Measurements from ENCODE around the gene TRAM2. TPM values are rescaled to one million over a fixed set of nuclear protein-coding genes. Genes with fewer than 3 reads are reported as not detected.

The TRAM2 gene
- total RNA-seq, 1 experiment from 2014 or later: 21.3 TPM

GRCh38 chr6:52597738-52598122 is 20.9 kb upstream of the TRAM2 start (continued):
- TF ChIP-seq POLR2AphosphoS5 (IDR thresholded peaks at IDR 0.05; ENCODE audit: low read depth, low read length) (no peak), POLR2A (IDR thresholded peaks at IDR 0.05; ENCODE audit: borderline replicate concordance, extremely low read depth, insufficient read depth, insufficient read length) (no peak), MAX (IDR thresholded peaks at IDR 0.05) (no peak), CEBPB (IDR thresholded peaks at IDR 0.05; ENCODE audit: low read depth) (no peak), SP1 (IDR thresholded peaks at IDR 0.05; ENCODE audit: low read depth) (no peak)

- TF ChIP-seq ZNF274 (IDR thresholded peaks at IDR 0.05; ENCODE audit: low read depth, low read length): no peak
- no peak for TF ChIP-seq POLR2AphosphoS5 (IDR thresholded peaks at IDR 0.05; ENCODE audit: low read depth, low read length)
- TF ChIP-seq EZH2phosphoT487 (IDR thresholded peaks at IDR 0.05; ENCODE audit: borderline replicate concordance): no peak
- TF ChIP-seq CBX3 (IDR thresholded peaks at IDR 0.05; ENCODE audit: low read depth): no peak
- TF ChIP-seq REST (IDR thresholded peaks at IDR 0.05; ENCODE audit: low read depth): no peak
- TF ChIP-seq ZBTB33 (IDR thresholded peaks at IDR 0.05; ENCODE audit: extremely low read depth, insufficient replicate concordance, low read length): no peak
- no peak for TF ChIP-seq ZFX (IDR thresholded peaks at IDR 0.05)
- TF ChIP-seq CTCF (IDR thresholded peaks at IDR 0.05 in 2 of 3, conservative IDR thresholded peaks at IDR 0.05 in 1 of 3; ENCODE audit: borderline replicate concordance in 1 of 3, insufficient read depth in 1 of 3, low read depth in 2 of 3, low read length in 2 of 3): no peak
- no peak for TF ChIP-seq POLR2A (IDR thresholded peaks at IDR 0.05; ENCODE audit: borderline replicate concordance, extremely low read depth, insufficient read depth, insufficient read length)
- no peak for TF ChIP-seq TCF7L2 (IDR thresholded peaks at IDR 0.05; ENCODE audit: borderline replicate concordance, extremely low read depth, insufficient read depth, insufficient read length)
- TF ChIP-seq ELF1 (IDR thresholded peaks at IDR 0.05; ENCODE audit: borderline replicate concordance, low read depth): no peak
- no peak for TF ChIP-seq SP1 (IDR thresholded peaks at IDR 0.05; ENCODE audit: low read depth)
- no peak for TF ChIP-seq YY1 (IDR thresholded peaks at IDR 0.05; ENCODE audit: extremely low read depth, insufficient replicate concordance, low read depth, low read length)
- H3K27ac ChIP-seq (ENCODE audit: low read depth, low read length): no peak overlapping the region
- H4K20me1 ChIP-seq (ENCODE audit: insufficient read depth): no peaks in the 10 kb centered on the region
- H3K9ac ChIP-seq (ENCODE audit: low read length): no peak overlapping the region
- no peak for ATAC-seq
- ChIA-PET CTCF (interaction anchor here (1.0 to 2.1 kb wide), 2 partner anchors 10 to 189 kb away, joined by 3 to 6 read pairs; no protein-coding TSS in a partner anchor), POLR2A (interaction anchor here (1.2 kb wide), 1 partner anchor 92 kb away, joined by 3 read pairs; no protein-coding TSS in a partner anchor), RAD21 (ENCODE audit: low non-redundant PET in 1 of 2, low total read pairs in 2 of 2, uncharacterized antibody in 2 of 2, unreplicated experiment in 2 of 2) (no interaction called here)
- H3K4me3 ChIP-seq (replicated peaks in 1 of 2; ENCODE audit: low read depth in 1 of 2, low read length in 2 of 2): no peak overlapping the region
- no peak overlapping the region for H2AFZ ChIP-seq (ENCODE audit: low read depth, low read length, poor library complexity, severe bottlenecking)
- BruUV-seq (replicated peaks): no TSS peak
- H3K4me1 ChIP-seq (ENCODE audit: control insufficient read depth in 1 of 2, insufficient read depth in 2 of 2, low read length in 2 of 2): peaks cover 0 to 19% of the 10 kb centered on the region in 2 experiments; a peak in 2 of 4 replicates
- H3K27me3 ChIP-seq (ENCODE audit: insufficient read depth, low read length): no peaks in the 10 kb centered on the region
- no peaks in the 10 kb centered on the region for H3K79me2 ChIP-seq (ENCODE audit: insufficient read depth, low read length)
- H3K36me3 ChIP-seq (ENCODE audit: control insufficient read depth in 1 of 2, insufficient read depth in 2 of 2, low read length in 2 of 2): no peaks in the 10 kb centered on the region
- intact Hi-C loops (cut with micrococcal nuclease): loop anchor here (5.0 to 10.0 kb wide), 2 partner anchors 56 to 312 kb away; partner anchors contain the start of gene MCM3
- H3K9me3 ChIP-seq (ENCODE audit: control insufficient read depth in 1 of 2, insufficient read depth in 1 of 2, low read depth in 1 of 2, low read length in 2 of 2): no peaks in the 10 kb centered on the region
- no peaks in the 10 kb centered on the region for H3K9me2 ChIP-seq (ENCODE audit: insufficient read depth)
- no peak overlapping the region for H3K4me2 ChIP-seq (ENCODE audit: low read length)
- no peak for DNase-seq (ENCODE audit: low read depth, low spot score)
These were observed 19.6 kb upstream of the TRAM2 start for GRCh38 chr6:52596371-52597028.
